ENCODE results near the gene EGR1. TPM values are rescaled to one million over a fixed set of nuclear protein-coding genes. Genes with fewer than 3 reads are reported as not detected.

The EGR1 gene
- total RNA-seq, 1 donor from 2014 or later = 119 TPM

DNA sequence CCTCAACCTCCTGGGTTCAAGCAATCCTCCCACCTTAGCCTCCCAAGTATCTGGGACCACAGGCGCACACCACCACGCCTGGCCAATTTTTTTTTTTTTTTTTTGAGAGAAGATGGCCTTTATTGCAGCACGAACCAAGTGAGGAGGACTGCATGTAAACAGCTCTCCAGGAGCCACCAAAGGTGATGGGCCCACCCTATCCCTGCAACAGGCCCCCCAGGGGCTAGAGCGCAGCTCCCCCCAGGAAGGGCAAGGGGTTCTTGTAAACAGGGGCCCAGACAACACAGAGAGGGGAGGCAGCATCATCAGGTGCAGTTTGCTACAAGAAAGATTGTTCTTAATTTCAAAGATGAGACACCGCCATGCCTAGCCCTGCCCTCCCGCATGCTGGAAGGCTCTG, 12.6 kb upstream of the EGR1 start:
- peak in 1 of 2 donors; percentile 92 for DNase-seq (ENCODE audit: extremely low spot score in 2 of 2)
- Histone ChIP-seq H3K4me1 (peaks cover 5% of the 10 kb centered on the region), H3K9me3 (no peaks in the 10 kb centered on the region), H3K36me3 (no peaks in the 10 kb centered on the region), H3K4me3 (no peak overlapping the region), H3K27me3 (no peaks in the 10 kb centered on the region), H3K27ac (no peak overlapping the region)
- intact Hi-C loops (cut with DNase I) = loop anchor here (5.0 kb wide), 1 partner anchor 50 kb away; no protein-coding TSS in a partner anchor
- TF ChIP-seq POLR2AphosphoS5 (IDR thresholded peaks at IDR 0.05; ENCODE audit: insufficient read depth in 1 of 2, low read depth in 1 of 2) (no peak), POLR2A (IDR thresholded peaks at IDR 0.05) (no peak)
- TF ChIP-seq, protein P1, sequence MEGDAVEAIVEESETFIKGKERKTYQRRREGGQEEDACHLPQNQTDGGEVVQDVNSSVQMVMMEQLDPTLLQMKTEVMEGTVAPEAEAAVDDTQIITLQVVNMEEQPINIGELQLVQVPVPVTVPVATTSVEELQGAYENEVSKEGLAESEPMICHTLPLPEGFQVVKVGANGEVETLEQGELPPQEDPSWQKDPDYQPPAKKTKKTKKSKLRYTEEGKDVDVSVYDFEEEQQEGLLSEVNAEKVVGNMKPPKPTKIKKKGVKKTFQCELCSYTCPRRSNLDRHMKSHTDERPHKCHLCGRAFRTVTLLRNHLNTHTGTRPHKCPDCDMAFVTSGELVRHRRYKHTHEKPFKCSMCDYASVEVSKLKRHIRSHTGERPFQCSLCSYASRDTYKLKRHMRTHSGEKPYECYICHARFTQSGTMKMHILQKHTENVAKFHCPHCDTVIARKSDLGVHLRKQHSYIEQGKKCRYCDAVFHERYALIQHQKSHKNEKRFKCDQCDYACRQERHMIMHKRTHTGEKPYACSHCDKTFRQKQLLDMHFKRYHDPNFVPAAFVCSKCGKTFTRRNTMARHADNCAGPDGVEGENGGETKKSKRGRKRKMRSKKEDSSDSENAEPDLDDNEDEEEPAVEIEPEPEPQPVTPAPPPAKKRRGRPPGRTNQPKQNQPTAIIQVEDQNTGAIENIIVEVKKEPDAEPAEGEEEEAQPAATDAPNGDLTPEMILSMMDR (IDR thresholded peaks at IDR 0.05) = no peak

DNA sequence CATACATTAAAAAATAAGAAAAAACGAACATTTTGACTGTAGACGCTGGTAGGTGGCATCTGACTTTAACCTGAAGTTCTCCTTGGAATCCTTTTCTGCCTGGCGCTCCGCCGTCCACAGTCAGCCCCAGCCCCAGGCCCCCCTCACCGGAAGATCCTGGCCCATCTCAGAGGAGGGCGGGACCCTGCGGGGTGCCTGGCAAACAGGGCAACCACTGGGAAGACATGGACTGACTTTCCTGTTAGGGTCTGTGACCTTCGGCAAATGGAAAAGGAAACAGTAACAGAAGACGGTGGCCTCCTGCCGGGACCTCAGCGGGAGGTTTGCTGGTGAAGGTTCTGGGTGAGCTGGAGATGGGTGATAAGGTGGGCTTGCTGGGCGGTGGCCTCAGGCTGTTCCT, 11.7 kb upstream of the EGR1 start:
- no peak overlapping the region for H3K27ac ChIP-seq
- H3K9me3 ChIP-seq = no peaks in the 10 kb centered on the region
- no peak for DNase-seq (ENCODE audit: extremely low spot score in 2 of 2)
- H3K27me3 ChIP-seq = no peaks in the 10 kb centered on the region
- intact Hi-C loops (cut with DNase I) = loop anchor here (5.0 kb wide), 1 partner anchor 49 kb away; no protein-coding TSS in a partner anchor
- peaks cover 5% of the 10 kb centered on the region for H3K4me1 ChIP-seq
- H3K4me3 ChIP-seq = no peak overlapping the region
- no peak for TF ChIP-seq POLR2A (IDR thresholded peaks at IDR 0.05)
- TF ChIP-seq, protein P1 (IDR thresholded peaks at IDR 0.05) = no peak
- no peak for TF ChIP-seq POLR2AphosphoS5 (IDR thresholded peaks at IDR 0.05; ENCODE audit: insufficient read depth in 1 of 2, low read depth in 1 of 2)
- no peaks in the 10 kb centered on the region for H3K36me3 ChIP-seq

DNA sequence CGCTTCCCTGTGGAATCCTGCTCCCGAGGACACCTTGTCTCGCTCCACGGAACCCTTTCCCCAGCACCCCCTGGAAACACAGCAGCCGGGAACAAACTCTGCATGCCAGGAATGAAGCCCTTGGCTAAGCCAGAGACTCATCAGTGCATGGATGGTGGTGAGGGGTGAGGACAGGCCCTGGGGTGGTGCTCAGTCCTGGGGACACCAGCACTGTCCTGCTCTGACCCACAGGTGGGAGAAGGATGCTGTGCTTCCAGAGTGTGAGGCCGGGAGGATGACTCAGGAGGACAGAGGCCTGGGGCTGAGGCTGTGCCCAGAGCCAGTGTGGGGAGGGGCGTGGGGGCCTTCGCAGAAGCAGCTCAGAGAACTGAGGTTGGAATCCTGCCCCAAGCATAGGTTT, 11.2 kb upstream of the EGR1 start:
- intact Hi-C loops (cut with DNase I) = loop anchor here (5.0 kb wide), 1 partner anchor 48 kb away; no protein-coding TSS in a partner anchor
- peaks cover 5% of the 10 kb centered on the region for H3K4me1 ChIP-seq
- H3K9me3 ChIP-seq = no peaks in the 10 kb centered on the region
- DNase-seq (ENCODE audit: extremely low spot score in 2 of 2) = no peak
- no peak overlapping the region for H3K4me3 ChIP-seq
- no peaks in the 10 kb centered on the region for H3K36me3 ChIP-seq
- TF ChIP-seq POLR2A (IDR thresholded peaks at IDR 0.05) = no peak
- no peak for TF ChIP-seq POLR2AphosphoS5 (IDR thresholded peaks at IDR 0.05; ENCODE audit: insufficient read depth in 1 of 2, low read depth in 1 of 2)
- TF ChIP-seq, protein P1 (IDR thresholded peaks at IDR 0.05) = no peak
- H3K27me3 ChIP-seq = no peaks in the 10 kb centered on the region
- H3K27ac ChIP-seq = no peak overlapping the region

DNA sequence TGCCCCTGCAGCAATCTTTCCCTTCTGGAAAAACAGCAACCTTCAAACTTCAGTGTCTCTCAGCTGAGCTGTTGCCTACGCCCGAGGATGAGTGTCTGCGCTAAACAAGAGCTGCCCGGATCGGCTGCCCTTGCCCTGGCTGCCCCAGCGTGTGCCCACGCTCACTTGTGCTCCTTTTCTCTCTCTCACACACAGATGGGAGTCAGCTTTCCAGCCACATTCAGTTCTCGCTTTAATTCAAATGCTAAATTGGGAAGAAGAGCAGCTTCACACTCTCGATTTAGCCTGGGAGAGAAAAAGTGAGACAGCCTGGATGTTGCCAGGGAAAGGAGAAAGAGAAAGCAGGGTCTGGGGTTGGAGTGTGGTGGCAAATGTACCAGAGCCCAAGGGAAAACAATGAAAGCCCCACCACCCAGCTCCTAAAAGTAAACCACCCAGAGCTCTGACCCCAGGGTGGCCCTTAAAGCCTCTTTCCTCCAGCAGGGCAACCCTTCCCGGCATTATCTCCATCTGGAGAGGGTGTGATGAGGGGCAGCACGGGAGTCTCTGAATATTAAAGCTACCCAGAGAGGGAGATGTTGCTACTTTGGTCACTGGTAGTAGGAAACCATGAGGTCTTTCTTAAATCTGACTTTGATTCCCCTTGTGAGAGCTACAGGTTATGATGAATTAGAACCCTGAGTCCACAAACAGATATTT, 9.9 kb upstream of the EGR1 start:
- Histone ChIP-seq H3K27ac (no peak overlapping the region), H3K9me3 (no peaks in the 10 kb centered on the region), H3K27me3 (no peaks in the 10 kb centered on the region), H3K36me3 (no peaks in the 10 kb centered on the region), H3K4me1 (no peaks in the 10 kb centered on the region), H3K4me3 (no peak overlapping the region)
- DNase-seq (ENCODE audit: extremely low spot score in 2 of 2) = no peak
- TF ChIP-seq POLR2AphosphoS5 (IDR thresholded peaks at IDR 0.05; ENCODE audit: insufficient read depth in 1 of 2, low read depth in 1 of 2) = no peak
- TF ChIP-seq POLR2A (IDR thresholded peaks at IDR 0.05) = no peak
- TF ChIP-seq, protein P1 (IDR thresholded peaks at IDR 0.05) = no peak
- intact Hi-C loops (cut with DNase I) = loop anchor here (5.0 kb wide), 1 partner anchor 87 kb away; the partner anchor contains the start of gene ETF1
